ENCODE measurements around the gene XRCC6.

DNA sequence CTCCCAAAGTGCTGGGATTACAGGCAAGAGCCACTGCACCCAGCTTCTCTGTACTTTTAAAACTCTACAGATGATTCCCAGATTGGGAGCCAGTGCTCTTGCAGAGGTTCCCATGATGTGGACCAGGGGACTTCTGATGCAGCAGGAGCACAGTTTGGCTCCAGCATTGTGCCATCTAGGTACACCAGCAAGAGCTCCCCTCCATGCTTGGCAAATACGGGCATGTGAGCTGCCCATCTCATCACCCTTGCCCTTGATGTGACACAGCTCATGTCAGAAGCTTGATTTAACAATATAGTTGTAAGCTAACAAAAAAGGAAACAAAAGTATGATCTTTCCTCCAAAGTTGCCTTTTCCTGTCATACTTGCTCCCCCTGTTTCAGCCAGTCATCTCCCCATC is 38.8 kb downstream of the XRCC6 start:
- TF ChIP-seq POLR2A (IDR thresholded peaks at IDR 0.05; ENCODE audit: low read length) (no peak), GATA1 (IDR thresholded peaks at IDR 0.05; ENCODE audit: low read depth, low read length) (no peak)
